Neural crest cell (in vitro differentiated cells): Measurements from ENCODE around the gene IMPDH1. TPM values are rescaled to one million over a fixed set of nuclear protein-coding genes. Genes with fewer than 3 reads are reported as not detected.

Experiments used
- DNase-seq: peaks from one replicate; pipeline ENCODE4 v3.0.0; 2021; ENCODE audit warnings: low read depth, mixed read lengths, low spot score
- H3K27ac Mint-ChIP-seq: one replicate; pipeline ENCODE4 v1.8.0; 2021; ENCODE audit warnings: mild to moderate bottlenecking, mixed read lengths; ENCODE audit not compliant: unreplicated experiment
- H3K27me3 Mint-ChIP-seq: 2 replicates; pipeline ENCODE4 v1.8.0; 2021; ENCODE audit warnings: low read depth, mild to moderate bottlenecking, mixed read lengths
- H3K36me3 Mint-ChIP-seq: 2 replicates; pipeline ENCODE4 v1.8.0; 2021; ENCODE audit warnings: low read depth, mild to moderate bottlenecking, mixed read lengths
- H3K4me1 Mint-ChIP-seq: 2 replicates; pipeline ENCODE4 v1.8.0; 2021; ENCODE audit warnings: mixed read lengths
- H3K4me3 Mint-ChIP-seq: one replicate; pipeline ENCODE4 v1.8.0; 2021; ENCODE audit warnings: mild to moderate bottlenecking, mixed read lengths
- H3K9me3 Mint-ChIP-seq: 2 replicates; pipeline ENCODE4 v1.8.0; 2021; ENCODE audit warnings: mixed read lengths
- total RNA-seq: library from RNA; stranded (reverse); gene quantifications from 2 replicates; pipeline ENCODE4 v1.2.1, GENCODE V29; 2021
- TF ChIP-seq, protein P1 (sequence below): fragments of 200-600 bp; sonication (generic); conservative IDR thresholded peaks from 2 replicates; pipeline ENCODE4 v1.5.0; 2021; ENCODE audit warnings: antibody characterized with exemption, mild to moderate bottlenecking

IMPDH1 gene
- total RNA-seq, 1 donor from 2014 or later = 56.7 TPM

DNA sequence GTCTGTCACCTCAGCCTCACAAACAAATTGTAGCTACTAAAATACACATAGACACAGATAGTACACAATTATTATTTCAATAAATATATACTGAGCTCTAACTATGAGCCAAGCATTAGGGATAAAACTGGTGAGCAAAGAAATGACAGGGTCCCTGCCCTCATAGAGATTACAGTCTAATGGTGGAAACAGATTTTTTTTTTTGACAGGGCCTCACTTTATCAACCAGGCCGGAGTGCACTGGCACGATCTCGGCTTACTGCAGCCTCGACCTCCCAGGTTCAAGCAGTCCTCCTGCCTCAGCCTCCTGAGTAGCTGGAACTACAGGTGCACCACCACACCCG lies 65.4 kb downstream of the IMPDH1 start:
- Mint-ChIP-seq H3K27ac (no peak overlapping the region), H3K27me3 (peaks cover 7% of the 10 kb centered on the region), H3K36me3 (no peaks in the 10 kb centered on the region)

DNA sequence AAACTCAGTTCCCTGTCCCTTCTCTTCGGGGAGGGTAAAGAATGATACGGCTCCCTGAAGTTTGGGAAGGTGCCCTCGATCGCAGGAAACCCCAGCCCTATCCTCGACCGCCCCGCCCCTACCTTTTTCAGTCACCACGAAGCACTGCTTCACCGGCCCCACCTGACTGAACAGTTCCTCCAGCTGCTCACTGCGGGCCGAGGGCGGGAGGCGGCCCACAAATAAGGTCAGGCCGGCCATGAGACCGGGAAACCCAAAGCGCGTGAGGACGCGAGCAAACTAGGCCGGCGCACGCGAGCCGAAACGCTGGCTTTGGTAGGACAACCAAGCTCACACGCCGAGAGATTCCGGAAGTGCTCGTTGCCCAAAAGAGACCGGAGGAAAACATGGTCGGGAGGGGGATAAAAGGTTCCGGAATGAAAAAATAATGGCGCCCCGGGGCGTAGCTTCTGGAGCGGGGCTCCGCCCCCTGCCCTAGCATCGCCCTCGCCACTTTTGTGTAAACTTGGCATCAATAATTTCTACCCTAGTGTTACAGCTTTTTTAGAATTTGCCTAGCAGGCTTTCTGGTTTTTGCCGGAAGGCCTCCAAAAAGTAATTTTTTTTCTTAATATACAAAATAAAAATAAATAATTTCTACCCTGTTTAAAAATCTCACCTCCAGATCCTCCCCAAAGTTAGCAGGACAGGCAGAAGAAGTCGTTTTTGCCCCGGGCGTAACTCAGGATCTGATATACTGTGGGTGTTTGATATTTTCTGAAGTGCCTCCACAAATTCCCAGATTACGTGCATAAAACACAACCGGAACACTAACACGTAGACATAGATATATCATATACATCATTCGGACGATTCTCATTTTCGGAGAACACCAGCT lies 66.0 kb downstream of the IMPDH1 start, which contains the start of gene RBM28:
TSS of gene RBM28 (minus strand) at position 355 of the 877 bp plus-strand sequence. CDS start at position 240, 115 bp downstream.
- DNase-seq = peak; percentile 89
- Mint-ChIP-seq H3K27me3 (peaks cover 4% of the 10 kb centered on the region), H3K4me3 (peak within 1 kb of the TSS; percentile 97), H3K36me3 (no peaks in the 10 kb centered on the region), H3K9me3 (no peaks in the 10 kb centered on the region), H3K4me1 (peaks cover 30% of the 10 kb centered on the region), H3K27ac (peak within 1 kb of the TSS; percentile 98)
- TF ChIP-seq, protein P1, sequence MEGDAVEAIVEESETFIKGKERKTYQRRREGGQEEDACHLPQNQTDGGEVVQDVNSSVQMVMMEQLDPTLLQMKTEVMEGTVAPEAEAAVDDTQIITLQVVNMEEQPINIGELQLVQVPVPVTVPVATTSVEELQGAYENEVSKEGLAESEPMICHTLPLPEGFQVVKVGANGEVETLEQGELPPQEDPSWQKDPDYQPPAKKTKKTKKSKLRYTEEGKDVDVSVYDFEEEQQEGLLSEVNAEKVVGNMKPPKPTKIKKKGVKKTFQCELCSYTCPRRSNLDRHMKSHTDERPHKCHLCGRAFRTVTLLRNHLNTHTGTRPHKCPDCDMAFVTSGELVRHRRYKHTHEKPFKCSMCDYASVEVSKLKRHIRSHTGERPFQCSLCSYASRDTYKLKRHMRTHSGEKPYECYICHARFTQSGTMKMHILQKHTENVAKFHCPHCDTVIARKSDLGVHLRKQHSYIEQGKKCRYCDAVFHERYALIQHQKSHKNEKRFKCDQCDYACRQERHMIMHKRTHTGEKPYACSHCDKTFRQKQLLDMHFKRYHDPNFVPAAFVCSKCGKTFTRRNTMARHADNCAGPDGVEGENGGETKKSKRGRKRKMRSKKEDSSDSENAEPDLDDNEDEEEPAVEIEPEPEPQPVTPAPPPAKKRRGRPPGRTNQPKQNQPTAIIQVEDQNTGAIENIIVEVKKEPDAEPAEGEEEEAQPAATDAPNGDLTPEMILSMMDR = no peak

More for the DNA sequence above, 65.4 kb downstream of the IMPDH1 start:
- Mint-ChIP-seq H3K4me1 (peaks cover 30% of the 10 kb centered on the region), H3K4me3 (peak overlapping the region; percentile 83), H3K9me3 (no peaks in the 10 kb centered on the region)
- TF ChIP-seq, protein P1 = no peak
- no peak for DNase-seq

Other genes starting within 250 kb of the IMPDH1 start
- gene LEP, start 168.7 kb downstream of the IMPDH1 start, total RNA-seq = not detected in 2 replicates
- 73.1 and 73.7 TPM in 2 replicates for gene RBM28, start 66.1 kb downstream of the IMPDH1 start, total RNA-seq
- 3.1 and 3.3 TPM in 2 replicates for gene PRRT4, start 48.3 kb downstream of the IMPDH1 start, total RNA-seq
- 46.7 and 51.9 TPM in 2 replicates for gene HILPDA, start 45.9 kb upstream of the IMPDH1 start, total RNA-seq
- gene METTL2B, start 66.8 kb upstream of the IMPDH1 start, total RNA-seq = 50.5 and 51.5 TPM in 2 replicates